ENCODE data around the gene FLACC1. TPM values are rescaled to one million over a fixed set of nuclear protein-coding genes. Genes with fewer than 3 reads are reported as not detected.
"Not testable (repeated sequence)": the region's sequence is repeated elsewhere in the genome, so short reads cannot be mapped to it uniquely, and the experiment has no call there.

The FLACC1 gene
- total RNA-seq, 2 donors from 2014 or later, result 1.3 to 2.1 TPM

DNA sequence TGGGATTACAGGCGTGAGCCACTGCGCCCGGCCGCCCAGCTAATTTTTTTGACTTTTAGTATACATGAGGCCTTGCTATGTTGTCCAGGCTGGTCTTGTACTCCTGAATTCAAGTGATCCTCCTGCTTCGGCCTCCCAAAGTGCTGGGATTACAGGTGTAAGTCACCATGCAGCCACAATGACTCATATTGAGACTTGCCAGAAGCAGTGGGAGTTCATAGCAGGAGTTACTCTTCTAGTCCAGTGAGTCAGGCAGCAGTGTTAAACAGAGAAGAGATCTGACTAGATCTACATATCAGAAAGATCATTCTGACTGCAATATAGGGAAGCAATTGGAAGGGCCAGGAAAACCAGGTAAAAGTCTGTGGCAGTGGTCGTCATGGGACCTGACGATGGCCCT is 1.5 kb upstream of the FLACC1 start:
- ATAC-seq (no peak), DNase-seq (no peak)
- intact Hi-C loops (cut with DNase I, micrococcal nuclease), result no loop called here

DNA sequence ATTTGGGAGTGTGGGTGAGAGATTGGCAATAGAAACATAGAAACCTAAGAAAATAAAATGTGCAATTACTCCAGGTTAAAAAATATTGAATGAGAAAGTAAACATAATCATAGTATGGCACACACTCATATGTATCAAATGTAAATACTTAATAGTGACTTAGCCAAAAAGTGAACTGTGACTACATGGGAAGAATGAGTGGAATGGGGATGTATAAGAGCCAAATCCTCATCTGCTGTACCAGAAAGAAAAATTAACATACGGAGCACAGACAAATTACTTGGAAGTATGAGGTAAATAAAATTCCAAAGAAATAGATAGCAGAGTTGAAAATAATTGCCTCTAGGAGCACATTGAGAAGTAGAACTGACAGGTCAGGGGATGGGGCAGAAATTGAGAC is 4.0 kb downstream of the FLACC1 start:
- intact Hi-C loops (cut with DNase I, micrococcal nuclease), result no loop called here
- DNase-seq (no peak), ATAC-seq (no peak)

DNA sequence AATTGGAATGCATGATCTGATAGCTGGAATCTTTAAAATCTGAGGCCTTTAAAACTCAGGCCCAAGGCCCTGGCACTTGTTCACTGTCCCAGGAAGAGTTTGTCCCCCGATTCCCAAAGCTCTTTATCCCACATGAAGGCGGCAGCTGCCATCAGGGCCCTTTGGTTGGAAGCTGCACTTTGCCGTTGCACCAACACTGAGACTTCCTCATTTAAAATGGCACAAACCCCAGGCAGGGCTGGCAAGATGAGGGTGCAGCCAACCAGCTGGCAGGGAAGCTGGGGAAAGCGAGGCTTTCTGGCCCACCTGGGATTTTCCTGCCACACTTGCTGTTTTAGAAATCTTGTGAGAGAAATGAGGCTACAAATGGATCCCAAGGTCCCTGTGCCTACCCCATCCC is 6.3 kb downstream of the FLACC1 start:
- no peak for ATAC-seq
- intact Hi-C loops (cut with DNase I, micrococcal nuclease), result no loop called here
- DNase-seq, result no peak

DNA sequence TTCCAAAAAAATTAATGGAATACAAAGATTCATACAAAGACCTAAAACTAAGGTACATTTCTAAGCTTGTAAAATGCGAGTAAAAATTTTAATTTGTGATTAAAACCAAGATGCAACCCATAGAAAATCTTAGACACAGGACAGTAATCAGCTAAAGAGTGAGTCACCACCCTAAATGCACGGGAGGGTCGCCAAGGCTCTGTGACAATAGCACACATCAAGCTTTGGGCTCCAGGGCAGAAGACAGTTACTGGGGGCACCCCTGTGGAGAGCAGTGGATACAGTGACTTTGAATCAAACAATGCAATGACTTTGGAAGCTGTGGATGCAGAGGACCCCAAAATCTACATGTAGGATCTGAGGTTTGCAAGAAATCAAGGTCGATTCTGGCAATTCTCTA is 7.5 kb downstream of the FLACC1 start:
- DNase-seq (no peak), ATAC-seq (no peak)
- intact Hi-C loops (cut with DNase I, micrococcal nuclease), result no loop called here

DNA sequence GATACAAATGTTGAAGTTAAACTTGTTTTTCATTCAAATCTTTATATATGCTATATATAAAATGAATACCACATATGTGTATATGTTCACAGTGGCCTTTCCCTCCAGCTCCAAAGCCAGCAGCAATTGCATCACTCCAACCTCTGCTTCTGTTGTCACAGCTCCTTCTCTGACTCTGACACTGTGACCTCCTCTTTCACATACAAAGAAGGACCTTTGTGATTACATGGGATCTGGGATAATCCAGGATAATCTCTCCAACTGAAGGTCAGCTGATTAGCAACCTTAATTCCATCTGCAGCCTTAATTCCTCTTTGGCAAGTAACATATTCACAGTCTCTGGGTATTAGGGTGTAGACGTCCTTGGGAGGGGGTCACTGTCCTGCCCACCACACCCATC is 8.4 kb downstream of the FLACC1 start:
- intact Hi-C loops (cut with DNase I, micrococcal nuclease), result no loop called here
- no peak for DNase-seq
- ATAC-seq, result no peak

DNA sequence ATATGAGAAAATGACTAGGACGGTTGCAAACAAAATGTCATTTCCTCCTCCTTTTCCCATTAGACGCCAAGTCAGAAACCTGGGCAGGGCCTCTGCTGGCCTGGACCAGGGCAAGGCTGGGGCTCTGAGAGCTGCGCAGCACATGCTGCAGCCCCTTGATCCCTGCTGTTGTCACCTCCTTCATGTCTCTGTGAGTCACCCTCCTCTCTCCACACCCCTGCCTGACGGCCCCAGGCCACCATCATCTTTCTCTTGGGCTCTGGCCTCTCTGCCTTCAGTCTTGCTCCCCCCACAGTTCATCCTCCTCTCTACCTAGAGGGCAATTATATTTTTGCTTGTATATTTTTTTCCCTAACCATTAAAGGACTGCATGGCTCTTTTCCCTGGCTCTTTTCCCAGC is 10.0 kb downstream of the FLACC1 start:
- ATAC-seq (no peak), DNase-seq (no peak)
- intact Hi-C loops (cut with DNase I, micrococcal nuclease), result no loop called here

DNA sequence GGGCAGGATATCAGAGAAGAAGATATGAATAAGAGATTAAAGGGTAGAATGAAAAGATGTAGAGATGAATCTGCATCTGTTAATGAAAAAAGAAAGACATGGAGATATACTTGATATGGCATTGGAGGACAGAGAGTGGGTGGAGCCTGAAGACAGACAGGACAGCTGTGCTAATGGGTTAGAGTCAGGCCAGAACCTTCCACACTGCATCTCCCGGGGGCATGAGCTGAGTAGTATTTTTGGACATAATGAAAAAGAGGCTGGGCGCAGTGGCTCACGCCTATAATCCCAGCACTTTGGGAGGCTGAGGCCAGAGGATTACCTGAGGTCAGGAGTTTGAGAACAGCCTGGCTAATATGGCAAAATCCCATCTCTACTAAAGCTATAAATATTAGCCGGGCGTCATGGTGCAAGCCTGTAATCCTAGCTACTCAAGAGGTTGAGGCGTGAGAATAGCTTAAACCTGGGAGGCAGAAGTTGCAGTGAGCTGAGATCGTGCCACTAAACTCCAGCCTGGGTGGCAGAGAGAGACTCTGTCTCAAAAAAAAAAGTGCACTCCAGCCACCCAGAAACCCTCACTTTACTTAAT is 11.4 kb downstream of the FLACC1 start:
- ATAC-seq (no peak), DNase-seq (no peak)
- intact Hi-C loops (cut with DNase I, micrococcal nuclease), result no loop called here

DNA sequence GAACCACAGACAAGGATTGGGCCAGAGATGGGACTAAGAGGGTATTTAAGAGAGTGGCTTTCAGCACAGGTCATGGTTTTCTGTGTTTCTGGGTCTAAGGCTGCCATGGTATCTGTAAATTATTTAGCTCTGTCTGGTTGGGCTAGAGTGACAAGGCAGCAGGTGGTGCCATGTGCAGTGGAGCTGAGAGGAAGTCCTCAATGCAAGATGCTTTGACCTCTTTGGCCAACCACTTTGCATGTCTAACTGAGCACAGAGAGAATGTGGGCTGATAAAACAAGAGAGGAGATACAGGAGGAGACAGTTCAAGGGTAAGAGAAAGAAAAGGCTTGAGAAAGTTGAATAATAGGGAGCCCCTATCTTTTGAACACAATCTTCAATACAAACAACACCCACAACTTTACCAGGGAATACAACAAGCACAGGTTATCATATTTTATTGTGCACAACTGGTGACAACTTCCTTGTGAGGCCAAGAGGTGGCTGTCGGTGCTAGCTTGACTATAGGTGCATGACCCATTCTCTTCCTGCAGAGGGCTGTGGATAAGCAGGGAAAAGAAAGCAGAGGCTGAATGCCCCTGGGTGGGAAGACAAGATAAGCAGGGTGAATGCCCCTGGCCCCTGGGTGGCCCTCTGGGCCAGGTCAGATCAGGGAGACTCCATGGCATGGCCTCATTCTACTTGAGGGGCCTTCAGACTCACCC is 12.3 kb downstream of the FLACC1 start:
- intact Hi-C loops (cut with DNase I, micrococcal nuclease), result no loop called here
- ATAC-seq (peak; percentile 79), DNase-seq (no peak)

DNA sequence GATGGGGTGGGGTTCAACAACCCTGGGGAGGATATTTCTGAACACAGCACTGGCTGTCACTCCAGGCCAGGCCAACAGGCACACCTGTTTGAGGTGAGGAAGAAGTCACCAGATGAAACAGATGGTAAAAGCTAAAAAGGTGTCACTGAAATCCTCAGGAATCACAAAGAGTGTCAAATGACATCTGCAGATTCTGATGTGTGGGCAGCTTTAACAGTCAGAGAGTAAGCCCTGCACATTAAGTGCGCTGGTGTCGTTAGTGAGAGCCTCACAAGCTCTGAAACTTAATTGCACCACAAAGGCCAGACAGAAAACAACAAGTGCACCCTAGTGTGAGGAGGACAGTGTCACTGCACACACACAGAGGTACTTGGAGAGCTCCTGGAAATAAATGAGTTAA is 13.6 kb downstream of the FLACC1 start:
- DNase-seq, result no peak
- ATAC-seq, result no peak
- intact Hi-C loops (cut with DNase I, micrococcal nuclease), result no loop called here

DNA sequence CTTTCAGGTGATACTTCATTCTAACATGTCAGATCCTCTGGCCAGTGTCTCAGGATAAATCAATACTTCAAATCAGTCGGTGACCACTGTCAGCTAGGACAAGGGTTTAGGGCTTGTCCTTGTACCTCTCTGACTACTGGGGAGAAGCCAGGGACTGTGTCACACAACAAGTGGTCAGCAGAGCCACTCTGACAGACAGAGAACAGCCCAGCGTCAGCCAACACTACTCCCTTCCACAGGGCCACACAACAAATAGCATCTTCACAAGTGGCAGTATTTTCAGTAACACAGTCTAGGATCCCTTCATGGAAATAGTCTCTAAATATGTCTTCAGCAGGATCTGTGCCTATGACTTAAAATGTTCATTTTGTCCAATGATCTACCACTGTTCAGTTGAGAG is 14.2 kb downstream of the FLACC1 start:
- DNase-seq (no peak), ATAC-seq (no peak)
- intact Hi-C loops (cut with DNase I, micrococcal nuclease), result no loop called here

DNA sequence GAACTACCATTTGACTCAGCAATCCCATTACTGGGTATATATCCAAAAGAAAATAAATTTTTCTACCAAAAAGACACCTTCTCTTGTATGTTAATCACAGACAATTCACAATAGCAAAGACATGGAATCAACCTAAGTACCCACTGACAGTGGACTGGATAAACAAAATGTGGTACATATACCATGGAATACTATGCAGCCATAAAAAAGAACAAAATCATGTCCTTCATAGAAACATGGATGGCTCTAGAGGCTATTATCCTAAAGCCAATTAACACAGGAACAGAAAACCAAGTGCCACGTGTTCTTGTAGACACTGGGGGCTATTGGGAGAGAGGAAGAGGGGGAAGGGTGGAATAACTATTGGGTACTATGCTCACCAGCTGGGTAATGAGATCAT is 27.7 kb downstream of the FLACC1 start:
- no peak for ATAC-seq
- DNase-seq, result no peak
- intact Hi-C loops (cut with DNase I, micrococcal nuclease), result no loop called here

DNA sequence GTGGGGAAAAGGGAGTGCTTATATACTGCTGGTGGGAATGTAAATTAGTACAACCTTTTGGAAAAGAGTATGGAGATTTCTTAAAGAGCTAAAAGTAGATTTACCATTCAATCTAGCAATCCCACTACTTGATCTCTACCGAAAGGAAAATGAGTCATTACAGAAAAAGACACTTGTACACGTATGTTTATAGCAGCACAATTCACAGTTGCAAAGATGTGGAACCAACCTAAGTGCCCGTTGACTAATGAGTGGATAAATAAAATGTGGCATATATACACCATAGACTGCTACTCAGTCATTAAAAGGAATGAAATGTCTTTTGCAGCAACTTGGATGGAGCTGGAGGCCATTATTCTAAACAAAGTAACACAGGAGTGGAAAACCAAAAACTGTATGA is 29.5 kb downstream of the FLACC1 start:
- intact Hi-C loops (cut with DNase I, micrococcal nuclease), result no loop called here
- DNase-seq (no peak), ATAC-seq (no peak)

DNA sequence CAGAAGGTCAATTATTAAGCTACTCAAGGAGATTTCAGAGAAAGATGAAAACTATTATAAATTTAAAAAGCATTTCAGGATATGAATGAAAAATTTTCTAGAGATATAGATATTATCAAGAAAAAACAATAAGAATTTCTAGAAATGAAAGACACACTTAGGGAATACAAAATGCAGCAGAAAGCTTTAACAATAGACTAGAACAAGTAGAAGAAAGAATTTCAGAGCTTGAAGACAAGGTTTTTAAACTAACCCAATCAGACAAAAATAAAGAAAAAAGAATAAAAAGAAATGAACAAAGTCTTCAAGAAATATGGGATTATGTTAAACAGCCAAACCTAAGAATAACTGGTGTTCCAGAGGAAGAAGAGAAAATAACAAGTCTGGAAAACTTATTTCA is 34.4 kb downstream of the FLACC1 start:
- no peak for DNase-seq
- no peak for ATAC-seq
- intact Hi-C loops (cut with DNase I, micrococcal nuclease), result no loop called here

DNA sequence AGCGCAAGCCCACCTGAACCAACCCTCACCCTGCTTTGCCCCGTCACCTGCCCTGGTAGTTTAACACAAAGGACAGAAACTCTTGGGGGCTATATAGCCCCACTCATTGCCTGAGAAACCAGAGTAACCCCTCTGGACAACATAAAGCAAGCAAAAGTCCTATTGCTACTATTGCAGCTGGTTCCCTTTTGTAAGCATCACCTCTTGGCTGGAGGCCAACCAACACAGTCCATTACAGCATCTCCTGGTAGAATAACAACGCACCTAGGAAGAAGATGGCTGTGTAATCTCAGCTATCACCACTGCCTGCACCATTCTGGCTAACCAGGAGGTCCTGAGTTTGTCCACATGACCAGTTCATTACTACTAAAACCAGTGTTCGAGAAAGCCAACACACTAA is 36.4 kb downstream of the FLACC1 start:
- intact Hi-C loops (cut with DNase I, micrococcal nuclease), result no loop called here
- DNase-seq, result no peak

DNA sequence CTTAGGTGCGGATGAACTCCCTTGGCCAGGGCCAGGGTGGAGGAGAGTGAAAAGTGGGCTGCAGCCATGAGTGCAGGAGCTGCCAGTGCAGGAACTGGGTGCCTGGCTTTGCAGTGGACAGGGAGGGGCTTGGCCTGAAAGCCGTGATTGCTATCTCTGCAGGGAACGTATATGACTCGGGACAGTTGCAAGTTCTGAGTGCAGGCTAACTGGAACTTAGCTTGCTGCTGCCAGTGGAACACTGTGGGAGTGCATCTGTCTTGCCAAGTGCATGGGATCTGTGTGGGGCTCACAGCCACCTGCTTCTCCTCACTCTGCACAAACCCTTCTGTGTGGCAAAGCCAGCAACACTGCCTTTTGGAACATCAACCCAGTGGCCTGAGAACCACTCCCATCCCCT is 36.9 kb downstream of the FLACC1 start:
- intact Hi-C loops (cut with DNase I, micrococcal nuclease), result no loop called here
- DNase-seq, result no peak
- no peak for ATAC-seq

More for the DNA sequence above, 36.4 kb downstream of the FLACC1 start:
- ATAC-seq, result no peak

DNA sequence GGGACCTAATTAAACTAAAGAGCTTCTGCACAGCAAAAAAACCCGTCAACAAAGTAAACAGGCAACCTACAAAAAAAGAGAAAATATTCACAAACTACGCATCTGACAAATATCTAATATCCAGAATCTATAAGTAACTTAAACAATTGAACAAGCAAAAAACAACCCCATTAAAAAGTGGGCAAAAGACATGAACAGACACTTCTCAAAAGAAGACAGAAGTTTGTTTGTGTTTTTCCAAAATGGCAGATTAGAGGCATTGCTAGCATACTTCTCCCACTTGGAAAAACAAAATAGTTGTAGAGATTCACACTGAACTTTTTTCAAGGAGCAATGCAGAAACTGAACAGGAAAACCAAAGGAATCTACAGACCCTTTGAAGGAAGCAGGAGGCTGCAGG is 37.6 kb downstream of the FLACC1 start:
- ATAC-seq (no peak), DNase-seq (no peak)
- intact Hi-C loops (cut with DNase I, micrococcal nuclease), result no loop called here

DNA sequence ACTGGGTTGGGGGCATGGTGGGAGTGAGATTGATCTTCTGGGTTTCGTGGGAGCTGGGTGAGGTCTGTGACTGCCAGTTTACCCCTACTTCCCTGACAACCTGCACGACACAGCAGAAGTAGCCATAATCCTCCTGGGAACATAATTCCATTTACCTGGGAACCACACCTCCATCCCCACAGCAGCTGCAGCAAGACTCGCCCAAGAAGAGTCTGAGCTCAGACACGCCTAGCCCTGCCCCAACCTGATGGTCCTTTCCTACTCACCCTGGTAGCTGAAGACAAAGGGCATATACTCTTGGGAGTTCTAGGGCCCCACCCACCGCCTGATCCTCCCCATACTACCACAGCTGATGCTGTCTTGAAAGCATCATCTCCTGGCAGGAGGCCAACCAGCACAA is 43.8 kb downstream of the FLACC1 start:
- intact Hi-C loops (cut with DNase I, micrococcal nuclease), result no loop called here
- ATAC-seq (no peak), DNase-seq (no peak)

DNA sequence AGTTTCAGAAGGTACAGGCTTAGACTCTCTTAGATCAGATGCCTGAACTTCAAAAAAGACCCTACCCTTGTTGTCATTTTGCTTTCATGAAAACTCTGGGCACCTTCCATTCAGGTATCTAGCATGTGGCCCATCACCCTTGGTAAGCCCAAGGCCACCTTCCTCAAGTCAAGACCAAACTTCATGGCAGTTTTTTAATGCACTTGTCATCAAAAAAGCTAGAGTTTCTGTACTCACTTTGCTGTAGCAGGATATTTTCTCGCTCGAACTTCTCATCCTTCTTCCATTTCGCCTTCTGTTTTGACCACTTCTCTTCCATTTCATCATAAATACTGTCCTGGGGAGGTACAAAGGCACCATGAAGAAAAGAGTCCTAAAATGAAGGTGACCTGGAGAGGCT is 48.2 kb downstream of the FLACC1 start:
- no peak for DNase-seq
- intact Hi-C loops (cut with DNase I, micrococcal nuclease), result no loop called here

DNA sequence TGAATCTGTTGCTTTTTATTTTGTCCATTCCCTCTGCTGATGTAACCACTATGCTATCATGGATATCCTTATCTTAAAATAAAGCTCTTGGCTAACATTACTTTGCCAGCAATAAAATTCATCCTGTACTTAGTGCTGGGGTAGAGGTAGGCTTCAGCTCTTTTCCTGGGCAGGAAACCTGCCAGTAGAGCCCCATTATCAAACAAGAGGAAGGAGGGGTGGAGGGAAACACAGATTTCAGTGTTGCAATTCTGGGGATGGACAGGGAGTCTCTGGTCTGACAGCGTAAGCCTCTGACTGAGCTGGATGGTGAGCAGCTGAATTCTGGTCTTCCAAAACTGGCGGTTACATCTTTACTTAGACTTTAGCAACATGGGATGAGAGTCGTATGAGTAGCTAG is 49.3 kb downstream of the FLACC1 start:
- DNase-seq, result no peak
- no peak for ATAC-seq
- intact Hi-C loops (cut with DNase I, micrococcal nuclease), result no loop called here

More for the DNA sequence above, 48.2 kb downstream of the FLACC1 start:
- no peak for ATAC-seq

DNA sequence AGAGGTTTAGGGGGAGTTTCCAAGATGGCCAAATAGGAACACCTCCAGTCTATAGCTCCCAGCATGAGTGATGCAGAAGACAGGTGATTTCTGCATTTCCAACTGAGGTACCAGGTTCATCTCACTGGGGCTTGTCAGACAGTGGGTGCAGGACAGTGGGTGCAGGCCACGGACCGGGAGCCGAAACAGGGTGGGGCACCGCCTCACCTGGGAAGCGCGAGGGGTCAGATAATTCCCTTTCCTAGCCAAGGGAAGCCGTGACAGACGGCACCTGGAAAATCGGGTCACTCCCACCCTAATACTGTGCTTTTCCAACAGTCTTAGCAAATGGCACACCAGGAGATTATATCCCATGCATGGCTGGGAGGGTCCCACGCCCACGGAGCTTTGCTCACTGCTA is 57.2 kb downstream of the FLACC1 start:
- ATAC-seq; DNase-seq; intact Hi-C loops (cut with DNase I, micrococcal nuclease): not testable (repeated sequence)

DNA sequence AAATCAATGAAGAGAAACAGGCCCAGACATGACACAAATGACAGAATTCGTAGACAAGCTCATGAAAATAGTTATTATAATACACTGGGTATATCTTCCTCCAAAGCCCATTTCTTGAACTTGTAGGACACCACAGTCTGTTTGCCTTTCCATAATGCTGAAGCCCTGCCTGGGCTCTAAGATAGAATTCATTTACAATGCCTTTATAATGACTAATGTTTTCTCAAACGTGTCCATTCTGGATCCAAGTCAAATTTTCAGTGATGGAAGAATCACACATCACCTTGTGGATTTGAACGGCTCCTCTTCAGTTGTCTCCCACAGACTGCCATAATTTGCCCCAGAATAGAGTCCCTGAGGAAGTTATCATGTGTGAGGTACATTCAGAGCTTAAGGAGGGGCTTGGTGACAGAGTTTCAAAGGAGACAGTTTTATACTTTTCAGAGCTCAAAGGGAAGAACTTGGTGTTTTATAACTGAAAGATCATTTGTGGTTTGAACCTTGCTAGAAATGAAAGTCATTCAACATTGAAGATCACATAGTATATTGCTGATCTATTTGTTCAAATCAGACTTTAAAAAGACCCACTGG is 58.6 kb downstream of the FLACC1 start:
- intact Hi-C loops (cut with DNase I, micrococcal nuclease), result no loop called here
- DNase-seq, result no peak
- no peak for ATAC-seq
